ENCODE measurements around the gene TMEM74B. TPM values are rescaled to one million over a fixed set of nuclear protein-coding genes. Genes with fewer than 3 reads are reported as not detected.

The TMEM74B gene
- total and polyA plus RNA-seq, 2 of the 8 experiments (the other 6 are each of a cell fraction or from before 2014, with no cell fraction given), result 4.0 to 6.4 TPM

DNA sequence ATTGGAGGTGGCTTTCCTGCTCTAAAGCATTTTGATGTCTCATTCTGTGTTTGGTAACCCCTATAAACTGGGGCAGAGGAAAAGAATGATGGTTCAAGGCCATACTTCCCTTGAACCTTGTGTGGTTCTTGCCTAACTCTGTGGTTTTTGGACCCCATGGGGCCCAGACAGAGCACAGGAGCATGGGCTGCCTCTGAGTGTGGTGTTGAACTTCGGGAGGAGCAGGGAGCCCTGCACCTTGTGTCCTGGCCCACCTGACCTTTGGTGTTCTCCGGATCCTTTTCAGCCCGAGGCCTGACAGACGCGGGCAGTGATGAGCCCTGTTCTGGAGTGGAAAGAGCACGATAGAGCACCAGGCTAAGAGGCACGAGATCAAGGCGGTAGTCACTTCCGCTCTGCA lies 18.8 kb downstream of the TMEM74B start:
- Histone ChIP-seq H3K56ac (replicated peaks; ENCODE audit: insufficient read length, low read depth, low read length) (no peak overlapping the region), H3K4me2 (ENCODE audit: insufficient read depth in 1 of 2, low read depth in 2 of 2, low read length in 2 of 2) (no peak overlapping the region), H3K14ac (ENCODE audit: insufficient read length) (no peak overlapping the region), H3K79me1 (ENCODE audit: low read depth, low read length) (no peaks in the 10 kb centered on the region; the same call in 1 of the 2 replicates), H4K5ac (ENCODE audit: insufficient read length, low read depth, low read length) (no peak overlapping the region), H2BK12ac (ENCODE audit: low read depth, low read length) (no peak overlapping the region), H2BK5ac (ENCODE audit: low read depth, low read length) (no peak overlapping the region), H3K79me2 (ENCODE audit: control insufficient read depth in 1 of 2, insufficient read depth in 2 of 2, low read length in 2 of 2) (no peaks in the 10 kb centered on the region), H3K9ac (replicated peaks in 1 of 4; ENCODE audit: extremely low read depth in 1 of 4, low read depth in 3 of 4, low read length in 3 of 4) (no peak overlapping the region), H3K27me3 (replicated peaks in 1 of 4; ENCODE audit: control insufficient read depth in 3 of 4, extremely low read depth in 1 of 4, insufficient read depth in 3 of 4, low read length in 3 of 4) (no peaks in the 10 kb centered on the region), H4K8ac (ENCODE audit: extremely low read depth, insufficient read depth, low read length) (no peak overlapping the region), H3K4ac (replicated peaks; ENCODE audit: insufficient read length, low read depth, low read length) (no peak overlapping the region), H3K4me1 (replicated peaks in 1 of 4; ENCODE audit: control insufficient read depth in 3 of 4, insufficient read depth in 4 of 4, low read length in 3 of 4) (no peaks in the 10 kb centered on the region), H2BK20ac (ENCODE audit: low read length) (no peak overlapping the region), H2BK15ac (ENCODE audit: low read length) (no peak overlapping the region), H3K36me3 (ENCODE audit: control insufficient read depth in 2 of 4, insufficient read depth in 4 of 4, low read length in 3 of 4) (peaks cover 14 to 51% (median 47%) of the 10 kb centered on the region in 4 experiments; a peak in 7 of 8 replicates), H3K4me3 (ENCODE audit: extremely low read depth in 1 of 4, insufficient read depth in 2 of 4, low read depth in 3 of 4, low read length in 4 of 4) (no peak overlapping the region), H3K23ac (ENCODE audit: insufficient read length) (no peak overlapping the region), H4K91ac (replicated peaks; ENCODE audit: insufficient read length, low read length) (no peak overlapping the region), H3K23me2 (ENCODE audit: low read depth, low read length) (no peaks in the 10 kb centered on the region), H3K27ac (ENCODE audit: low read depth, low read length) (no peak overlapping the region), H4K20me1 (replicated peaks in 1 of 2; ENCODE audit: control insufficient read depth in 1 of 2, insufficient read depth in 2 of 2, low read length in 2 of 2) (peaks cover 0 to 14% of the 10 kb centered on the region in 2 experiments), H3K9me3 (ENCODE audit: insufficient read depth in 2 of 2, low read depth in 1 of 2, low read length in 1 of 2) (no peaks in the 10 kb centered on the region), H2BK120ac (replicated peaks; ENCODE audit: low read depth, low read length) (no peak overlapping the region), H2AK5ac (ENCODE audit: low read depth, low read length) (no peak overlapping the region), H3K18ac (ENCODE audit: extremely low read depth, low read length) (no peak overlapping the region), H2AFZ (ENCODE audit: low read length) (no peak overlapping the region)
- 90% methylated on average over 9 of the region's 9 CpGs; no CpG with 5 or more reads in 1 of the 2 experiments for WGBS, 2 experiments (ENCODE audit: extremely low coverage in 1 of 2, insufficient coverage in 1 of 2, insufficient read length in 1 of 2, insufficient replicate concordance in 2 of 2, low coverage in 1 of 2, low lambda C conversion rate in 2 of 2, missing lambda C conversion rate in 1 of 2)
- FAIRE-seq (no peak), DNase-seq (ENCODE audit: low read depth in 1 of 2, low spot score in 2 of 2) (no peak)
- CTCF ChIA-PET (ENCODE audit: partially characterized antibody), result interaction anchor here (1.3 kb wide), 1 partner anchor 11 kb away, joined by 3 read pairs; no protein-coding TSS in a partner anchor
- POLR2A ChIA-PET (ENCODE audit: partially characterized antibody), result interaction anchor here (0.7 kb wide), 1 partner anchor 42 kb away, joined by 3 read pairs; no protein-coding TSS in a partner anchor
- TF ChIP-seq POU5F1 (IDR thresholded peaks at IDR 0.05; ENCODE audit: low read depth, low read length), result no peak
- TF ChIP-seq SP2 (IDR thresholded peaks at IDR 0.05; ENCODE audit: low read length), result no peak
- TF ChIP-seq CBX8 (IDR thresholded peaks at IDR 0.05; ENCODE audit: borderline replicate concordance, low read depth, low read length), result no peak
- TF ChIP-seq BACH1 (IDR thresholded peaks at IDR 0.05; ENCODE audit: low read length), result no peak
- TF ChIP-seq CREB1 (IDR thresholded peaks at IDR 0.05), result no peak
- TF ChIP-seq POLR2A (IDR thresholded peaks at IDR 0.05; ENCODE audit: control extremely low read depth in 1 of 2, low read depth in 2 of 2, low read length in 2 of 2), result no peak
- TF ChIP-seq CHD1 (IDR thresholded peaks at IDR 0.05; ENCODE audit: low read depth, low read length), result no peak
- TF ChIP-seq RAD21 (IDR thresholded peaks at IDR 0.05 in 1 of 2, conservative IDR thresholded peaks at IDR 0.05 in 1 of 2; ENCODE audit: low read depth in 2 of 2, low read length in 2 of 2), result no peak
- TF ChIP-seq KDM1A (IDR thresholded peaks at IDR 0.05; ENCODE audit: borderline replicate concordance, low read length), result no peak
- TF ChIP-seq JUN (IDR thresholded peaks at IDR 0.05; ENCODE audit: low read depth, low read length), result no peak
- no peak for TF ChIP-seq ASH2L (IDR thresholded peaks at IDR 0.05; ENCODE audit: low read length)
- no peak for TF ChIP-seq NANOG (IDR thresholded peaks at IDR 0.05; ENCODE audit: insufficient read depth, low read depth, low read length, poor library complexity, severe bottlenecking)
- TF ChIP-seq RFX5 (IDR thresholded peaks at IDR 0.05; ENCODE audit: borderline replicate concordance, low read depth, low read length), result no peak
- no peak for TF ChIP-seq HDAC6 (IDR thresholded peaks at IDR 0.05; ENCODE audit: low read depth, low read length)
- no peak for TF ChIP-seq SRF (IDR thresholded peaks at IDR 0.05; ENCODE audit: low read depth, low read length)
- TF ChIP-seq CBX5 (IDR thresholded peaks at IDR 0.05; ENCODE audit: low read depth, low read length), result no peak
